Rectal smooth muscle tissue (tissue), 1 donor: Measurements from ENCODE around the gene KRTAP4-16.
"Not testable (repeated sequence)": the region's sequence is repeated elsewhere in the genome, so short reads cannot be mapped to it uniquely, and the experiment has no call there.

Source experiments
- H3K27ac ChIP-seq: one replicate; pipeline ENCODE4 v1.7.0; 2013; ENCODE audit warnings: low read depth, low read length, inconsistent platforms
- H3K27me3 ChIP-seq: one replicate; pipeline ENCODE4 v1.7.0; 2013; ENCODE audit warnings: low read length; ENCODE audit not compliant: control insufficient read depth, insufficient read depth
- H3K36me3 ChIP-seq: one replicate; pipeline ENCODE4 v1.7.0; 2013; ENCODE audit warnings: low read length; ENCODE audit not compliant: control insufficient read depth, insufficient read depth
- H3K4me1 ChIP-seq: one replicate; pipeline ENCODE4 v1.7.0; 2013; ENCODE audit warnings: low read length; ENCODE audit not compliant: control insufficient read depth, insufficient read depth
- H3K4me3 ChIP-seq: one replicate; pipeline ENCODE4 v1.7.0; 2013; ENCODE audit warnings: low read length
- H3K9ac ChIP-seq: one replicate; pipeline ENCODE4 v1.7.0; 2013; ENCODE audit warnings: low read length

Gene KRTAP4-16

DNA sequence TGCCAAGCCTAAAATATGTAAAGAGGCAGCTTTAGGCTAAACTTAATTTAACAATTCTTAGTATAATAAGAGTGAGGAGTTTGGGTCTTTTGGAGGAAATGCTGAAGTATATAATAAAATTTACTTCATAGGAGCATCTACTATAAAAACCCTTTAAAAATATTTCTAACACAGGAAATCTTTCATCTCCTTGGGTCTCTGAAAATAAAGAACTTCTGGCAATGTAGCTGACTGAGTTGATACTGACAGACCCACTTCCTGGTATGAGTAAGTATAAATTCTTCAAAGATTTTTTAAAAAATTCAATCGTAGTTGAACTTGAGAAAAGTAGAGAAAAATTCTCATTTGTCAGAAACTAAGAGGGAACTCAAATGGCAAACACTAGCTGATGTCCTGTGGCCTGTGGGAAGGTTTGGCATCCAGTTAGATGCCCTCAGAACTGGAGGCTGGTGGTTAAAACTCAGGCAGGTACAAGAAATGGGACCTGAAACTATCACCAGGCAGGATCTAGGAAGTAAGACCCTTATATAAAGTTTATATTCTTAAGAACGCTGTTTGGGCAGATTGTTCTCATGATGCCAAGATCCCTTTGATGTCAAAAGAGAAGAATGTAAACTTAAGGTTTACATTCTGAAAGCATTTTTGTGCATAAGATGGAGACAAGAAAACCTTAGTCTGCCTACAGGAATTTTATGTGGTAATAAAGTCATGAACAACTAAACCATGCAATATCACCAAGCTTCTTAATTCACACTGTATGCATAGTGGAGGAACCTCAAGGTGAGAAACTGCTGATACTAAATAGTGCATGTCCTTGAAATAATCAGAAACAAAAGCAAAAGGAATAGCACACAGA lies 32.1 kb upstream of the KRTAP4-16 start:
- H3K4me3 ChIP-seq = no peak overlapping the region
- H3K4me1 ChIP-seq = no peaks in the 10 kb centered on the region
- no peaks in the 10 kb centered on the region for H3K27me3 ChIP-seq
- no peak overlapping the region for H3K9ac ChIP-seq
- no peaks in the 10 kb centered on the region for H3K36me3 ChIP-seq
- H3K27ac ChIP-seq = no peak overlapping the region

DNA sequence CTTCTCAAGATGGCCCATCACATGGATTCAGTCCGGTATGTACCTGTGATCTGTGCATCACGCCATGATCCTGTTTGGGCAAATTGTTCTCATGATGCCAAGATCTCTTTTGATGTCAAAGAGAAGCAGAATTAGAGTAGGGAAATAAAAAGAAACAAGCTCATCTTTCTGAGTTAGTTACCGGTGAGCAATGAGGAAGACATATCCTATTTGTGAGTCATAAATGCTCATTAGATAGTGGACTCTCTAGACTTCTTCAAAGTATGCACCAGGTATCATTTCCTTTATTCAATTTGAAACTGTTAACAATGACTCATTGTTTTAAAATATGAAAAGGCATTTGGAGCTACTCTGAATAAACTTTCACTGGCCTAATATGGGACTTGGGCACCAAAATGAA lies 30.0 kb upstream of the KRTAP4-16 start:
- Histone ChIP-seq H3K36me3 (no peaks in the 10 kb centered on the region), H3K9ac (no peak overlapping the region), H3K4me1 (no peaks in the 10 kb centered on the region), H3K27ac (no peak overlapping the region), H3K4me3 (no peak overlapping the region), H3K27me3 (no peaks in the 10 kb centered on the region)

DNA sequence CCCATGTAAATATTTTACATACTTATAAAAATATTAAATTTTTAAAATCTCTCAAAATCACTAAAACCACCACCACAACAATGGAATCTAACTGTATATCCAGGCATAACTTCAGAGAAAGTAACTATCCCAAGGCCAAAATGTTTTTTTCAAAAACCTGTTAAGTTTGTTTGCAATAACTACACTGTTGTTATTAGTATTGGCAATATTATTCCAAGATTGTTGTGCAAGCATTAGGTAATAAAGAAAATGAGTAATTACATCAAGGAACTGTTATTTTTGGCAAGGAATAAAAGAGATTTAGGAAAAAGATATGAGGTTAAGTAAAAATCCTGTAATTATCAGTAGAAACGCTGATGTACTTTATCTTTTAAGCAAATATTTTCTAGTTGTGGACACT lies 25.4 kb upstream of the KRTAP4-16 start:
- Histone ChIP-seq H3K36me3 (no peaks in the 10 kb centered on the region), H3K9ac (no peak overlapping the region), H3K27ac (no peak overlapping the region), H3K4me1 (no peaks in the 10 kb centered on the region), H3K27me3 (no peaks in the 10 kb centered on the region), H3K4me3 (no peak overlapping the region)

DNA sequence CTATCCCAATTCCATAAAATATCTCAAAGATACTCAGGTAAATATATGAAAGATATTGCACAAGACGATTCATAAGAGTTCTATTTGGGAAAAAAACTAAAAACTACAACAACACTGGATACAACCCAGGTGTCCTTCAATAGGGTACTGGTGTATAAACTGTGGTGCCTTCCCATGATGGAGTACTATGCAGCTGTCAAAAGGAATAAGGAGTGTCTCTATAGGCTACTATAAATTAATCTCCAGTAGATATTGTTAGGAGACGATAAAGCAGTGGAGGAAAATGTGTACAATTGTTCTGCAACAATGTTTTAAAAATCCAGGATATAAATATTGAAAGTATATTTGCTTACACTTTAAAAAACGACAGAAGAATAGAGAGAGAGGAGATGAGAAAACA lies 24.4 kb upstream of the KRTAP4-16 start:
- Histone ChIP-seq H3K4me1 (no peaks in the 10 kb centered on the region), H3K9ac (no peak overlapping the region), H3K27me3 (no peaks in the 10 kb centered on the region), H3K4me3 (no peak overlapping the region), H3K27ac (no peak overlapping the region), H3K36me3 (no peaks in the 10 kb centered on the region)

DNA sequence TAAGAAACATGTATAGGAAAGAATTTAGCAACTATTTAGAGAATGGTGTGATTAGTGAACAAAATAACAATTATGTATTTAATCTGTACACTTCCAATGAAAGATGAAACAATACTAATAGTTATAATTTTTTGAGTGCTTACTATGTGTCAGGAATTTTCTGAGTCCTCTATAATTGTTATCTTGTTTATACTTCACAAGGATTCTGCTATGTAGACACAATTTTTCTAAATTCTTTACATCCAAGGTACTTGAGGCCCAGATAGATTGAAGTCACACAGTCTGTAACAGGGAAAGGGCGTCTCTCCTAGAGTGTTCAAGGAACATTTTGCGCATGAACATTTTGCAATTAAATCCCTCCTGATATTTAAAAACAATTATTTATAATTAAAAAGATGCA lies 23.1 kb upstream of the KRTAP4-16 start:
- no peak overlapping the region for H3K4me3 ChIP-seq
- no peak overlapping the region for H3K27ac ChIP-seq

DNA sequence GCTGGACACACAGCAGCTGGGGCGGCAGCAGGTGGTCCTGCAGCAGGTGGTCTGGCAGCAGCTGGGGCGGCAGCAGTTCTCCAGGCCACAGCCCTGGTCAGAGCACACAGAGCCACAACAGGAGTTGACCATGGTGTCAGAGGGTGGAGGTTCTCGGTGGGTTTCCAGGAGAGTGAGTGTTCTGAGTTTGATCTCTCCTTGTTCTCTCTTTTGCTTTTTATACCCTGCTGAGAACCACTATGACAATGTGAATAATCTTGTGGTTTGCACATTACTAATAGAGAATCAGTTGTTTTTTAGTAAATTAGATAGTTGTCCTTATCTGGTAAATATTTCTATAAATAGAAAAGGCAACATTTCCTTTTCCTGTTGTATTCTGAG lies 22.0 kb upstream of the KRTAP4-16 start, which contains the start of gene KRTAP4-12:
TSS of gene KRTAP4-12 (minus strand) at position 192 of the 381 bp plus-strand sequence. CDS start at position 132, 60 bp downstream.
- not testable (repeated sequence) for H3K27ac ChIP-seq, H3K4me3 ChIP-seq, H3K9ac ChIP-seq, H3K36me3 ChIP-seq, H3K4me1 ChIP-seq, H3K27me3 ChIP-seq

More for the DNA sequence above, 23.1 kb upstream of the KRTAP4-16 start:
- Histone ChIP-seq H3K36me3 (no peaks in the 10 kb centered on the region), H3K9ac (no peak overlapping the region), H3K4me1 (no peaks in the 10 kb centered on the region), H3K27me3 (no peaks in the 10 kb centered on the region)

DNA sequence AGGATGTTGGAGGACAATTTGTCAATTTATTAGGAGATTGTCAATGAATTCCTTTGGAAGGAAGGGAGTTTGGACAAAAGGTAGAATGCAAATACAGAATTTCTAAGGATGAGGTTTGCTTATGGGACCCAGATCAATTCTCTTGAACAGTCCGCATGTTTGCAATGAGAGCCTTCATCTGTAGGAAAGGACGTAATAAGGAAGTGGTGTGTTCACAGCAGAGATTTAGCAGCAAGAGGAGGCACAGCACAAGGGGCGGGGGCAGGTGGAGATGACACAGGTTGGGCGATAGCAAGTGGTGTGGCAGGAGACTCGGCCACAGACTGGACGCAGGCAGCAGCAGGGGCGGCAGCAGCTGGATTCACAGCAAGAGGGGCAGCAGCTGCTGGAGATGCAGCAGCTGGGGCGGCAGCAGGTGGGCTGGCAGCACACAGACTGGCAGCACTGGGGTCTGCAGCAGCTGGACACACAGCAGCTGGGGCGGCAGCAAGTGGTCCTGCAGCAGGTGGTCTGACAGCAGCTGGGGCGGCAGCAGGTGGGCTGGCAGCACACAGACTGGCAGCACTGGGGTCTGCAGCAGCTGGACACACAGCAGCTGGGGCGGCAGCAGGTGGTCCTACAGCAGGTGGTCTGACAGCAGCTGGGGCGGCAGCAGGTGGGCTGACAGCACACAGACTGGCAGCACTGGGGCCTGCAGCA lies 21.4 kb upstream of the KRTAP4-16 start:
- H3K4me1 ChIP-seq, H3K27me3 ChIP-seq, H3K9ac ChIP-seq, H3K4me3 ChIP-seq, H3K27ac ChIP-seq, H3K36me3 ChIP-seq: not testable (repeated sequence)

DNA sequence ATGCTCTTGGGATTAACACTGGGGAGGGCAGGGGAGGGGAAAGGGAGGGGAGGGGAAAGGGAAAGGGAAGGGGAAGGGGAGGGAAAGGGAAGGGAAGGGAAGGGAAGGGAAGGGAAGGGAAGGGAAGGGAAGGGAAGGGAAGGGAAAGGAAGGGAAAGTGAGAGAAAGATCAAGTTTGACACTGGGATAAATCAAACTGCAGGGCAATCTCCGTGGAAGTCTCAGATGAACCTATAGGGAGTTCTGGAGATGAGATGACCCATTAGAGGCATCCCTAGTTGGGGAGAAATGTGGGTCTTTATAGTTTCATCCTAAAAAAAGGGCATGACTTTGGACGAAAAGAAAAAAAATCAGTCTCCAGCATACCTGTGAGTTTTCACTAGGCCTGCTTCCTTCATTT lies 19.7 kb upstream of the KRTAP4-16 start:
- no peak overlapping the region for H3K27ac ChIP-seq
- no peaks in the 10 kb centered on the region for H3K36me3 ChIP-seq
- H3K4me1 ChIP-seq = no peaks in the 10 kb centered on the region
- H3K27me3 ChIP-seq = no peaks in the 10 kb centered on the region
- no peak overlapping the region for H3K4me3 ChIP-seq
- H3K9ac ChIP-seq = no peak overlapping the region

DNA sequence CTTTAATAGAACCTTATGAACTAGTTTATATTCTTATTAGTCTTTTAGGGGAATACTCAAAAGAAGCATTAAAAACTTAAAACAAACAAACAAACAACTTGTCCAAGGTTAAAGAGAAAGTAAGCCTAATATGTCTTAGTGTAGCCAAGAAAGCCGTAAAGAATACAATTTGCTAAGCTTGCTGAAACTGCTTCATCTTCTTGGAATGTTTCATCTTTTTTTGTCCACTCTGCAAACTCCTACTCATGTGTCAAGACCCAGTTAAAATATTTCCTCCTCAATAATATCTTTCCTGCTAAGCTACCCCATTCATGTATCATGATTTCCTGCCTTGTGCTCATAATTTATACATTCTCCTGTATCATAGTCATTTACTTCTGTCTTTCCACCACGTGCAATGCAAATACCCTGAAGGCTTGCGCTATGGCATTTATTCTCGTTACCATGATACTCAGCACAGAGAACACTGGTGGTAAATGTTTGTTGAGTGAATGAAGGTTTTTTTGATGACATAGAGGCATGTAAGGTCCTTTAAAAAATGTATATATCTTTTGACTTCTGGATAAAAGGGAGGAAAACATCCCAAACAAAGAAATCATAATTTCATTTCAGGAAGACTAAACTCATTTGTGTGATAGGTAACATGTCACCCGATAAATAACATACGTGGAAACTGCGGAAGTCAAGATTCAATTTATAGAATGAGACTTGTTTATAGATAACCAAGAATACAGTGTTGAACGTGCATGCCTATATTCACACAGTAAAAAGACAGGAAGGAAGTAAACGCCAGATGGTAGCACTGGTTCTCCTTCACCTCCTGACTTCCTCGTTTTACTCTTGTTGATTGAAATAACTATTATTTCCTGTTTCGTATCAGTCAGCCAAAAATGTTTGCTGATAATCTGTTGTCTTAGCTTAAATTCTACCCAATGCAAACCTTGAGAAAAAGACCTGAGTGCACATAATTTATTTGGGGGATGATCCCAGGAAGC lies 18.0 kb upstream of the KRTAP4-16 start:
- H3K36me3 ChIP-seq, H3K27ac ChIP-seq, H3K27me3 ChIP-seq, H3K4me3 ChIP-seq, H3K4me1 ChIP-seq, H3K9ac ChIP-seq: not testable (repeated sequence)

DNA sequence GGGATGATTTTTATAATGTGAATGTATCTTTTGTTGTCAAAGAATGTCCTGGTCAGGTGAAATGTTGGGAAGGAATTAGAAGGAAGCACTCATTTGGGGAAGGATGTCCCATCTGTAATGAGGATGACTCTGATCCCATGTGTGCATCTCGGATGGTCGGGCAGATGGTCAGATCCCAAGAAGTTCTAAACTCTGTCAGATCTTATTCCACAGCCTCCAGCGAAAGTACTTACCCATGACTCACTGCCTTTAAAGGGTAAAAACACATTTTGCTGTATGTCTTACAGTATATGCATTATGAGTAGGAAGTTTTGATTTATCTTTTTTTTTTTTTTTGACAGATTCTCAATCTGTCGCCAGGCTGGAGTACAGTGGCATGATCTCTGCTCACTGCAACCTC lies 16.7 kb upstream of the KRTAP4-16 start:
- Histone ChIP-seq H3K4me3 (no peak overlapping the region), H3K9ac (no peak overlapping the region), H3K36me3 (no peaks in the 10 kb centered on the region), H3K27ac (no peak overlapping the region), H3K4me1 (no peaks in the 10 kb centered on the region), H3K27me3 (no peaks in the 10 kb centered on the region)

DNA sequence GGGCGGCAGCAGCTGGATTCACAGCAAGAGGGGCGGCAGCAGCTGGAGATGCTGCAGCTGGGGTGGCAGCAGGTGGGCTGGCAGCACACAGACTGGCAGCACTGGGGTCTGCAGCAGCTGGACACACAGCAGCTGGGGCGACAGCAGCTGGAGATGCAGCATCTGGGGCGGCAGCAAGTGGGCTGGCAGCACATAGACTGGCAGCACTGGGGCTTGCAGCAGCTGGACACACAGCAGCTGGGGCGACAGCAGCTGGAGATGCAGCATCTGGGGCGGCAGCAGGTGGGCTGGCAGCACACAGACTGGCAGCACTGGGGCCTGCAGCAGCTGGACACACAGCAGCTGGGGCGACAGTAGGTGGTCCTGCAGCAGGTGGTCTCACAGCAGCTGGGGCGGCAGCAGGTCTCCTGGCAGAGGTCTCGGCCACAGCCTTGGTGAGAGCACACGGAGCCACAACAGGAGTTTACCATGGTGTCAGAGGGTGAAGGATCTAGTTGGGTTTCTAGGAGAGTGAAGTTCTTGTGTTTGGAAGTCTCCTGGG lies 15.9 kb upstream of the KRTAP4-16 start, which contains the start of gene KRTAP4-11:
TSS of gene KRTAP4-11 (minus strand) at position 528 of the 541 bp plus-strand sequence. CDS start at position 470, 58 bp downstream.
- not testable (repeated sequence) for H3K27ac ChIP-seq, H3K4me1 ChIP-seq, H3K9ac ChIP-seq, H3K4me3 ChIP-seq, H3K36me3 ChIP-seq, H3K27me3 ChIP-seq

DNA sequence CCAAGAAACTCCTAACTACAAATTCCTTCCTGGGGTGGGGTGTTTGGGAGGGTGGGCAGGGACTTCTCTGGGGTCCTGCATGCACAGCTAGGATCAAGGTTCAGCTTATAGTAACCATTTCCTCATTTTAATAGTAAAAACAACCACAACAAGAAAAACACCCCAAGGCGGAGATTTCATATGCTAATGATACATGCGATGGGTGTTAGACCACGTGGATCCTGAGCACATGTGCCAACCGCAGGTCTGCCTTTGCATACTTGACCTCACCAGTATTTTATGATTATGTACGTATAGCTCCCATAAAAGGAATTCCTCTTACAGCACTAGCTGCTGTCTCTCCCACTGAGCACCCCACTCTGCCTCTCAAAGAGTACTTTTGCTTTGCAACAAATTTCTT lies 14.3 kb upstream of the KRTAP4-16 start:
- H3K4me1 ChIP-seq = no peaks in the 10 kb centered on the region
- H3K27me3 ChIP-seq = no peaks in the 10 kb centered on the region
- no peak overlapping the region for H3K9ac ChIP-seq
- no peak overlapping the region for H3K27ac ChIP-seq
- H3K4me3 ChIP-seq = no peak overlapping the region
- H3K36me3 ChIP-seq = no peaks in the 10 kb centered on the region
